ENCODE results near the gene DNAH10.

DNAH10 gene

DNA sequence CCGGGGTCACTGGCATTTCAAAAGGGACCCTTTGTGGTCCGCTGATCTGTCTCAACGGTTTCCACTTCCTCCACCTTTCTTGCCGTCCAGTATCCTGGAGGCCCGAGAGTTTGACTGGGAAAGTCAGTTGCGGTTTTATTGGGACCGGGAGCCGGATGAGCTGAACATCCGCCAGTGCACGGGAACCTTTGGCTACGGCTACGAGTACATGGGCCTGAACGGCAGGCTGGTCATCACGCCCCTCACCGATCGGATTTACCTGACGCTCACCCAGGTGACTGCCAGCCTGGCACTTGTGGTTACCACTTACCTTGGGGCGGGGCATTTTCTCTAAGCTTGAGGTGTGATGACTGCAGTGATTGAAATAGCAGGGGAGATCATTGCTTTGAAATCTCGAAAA is 83.8 kb downstream of the DNAH10 start:
- DNase-seq = no peak

DNA sequence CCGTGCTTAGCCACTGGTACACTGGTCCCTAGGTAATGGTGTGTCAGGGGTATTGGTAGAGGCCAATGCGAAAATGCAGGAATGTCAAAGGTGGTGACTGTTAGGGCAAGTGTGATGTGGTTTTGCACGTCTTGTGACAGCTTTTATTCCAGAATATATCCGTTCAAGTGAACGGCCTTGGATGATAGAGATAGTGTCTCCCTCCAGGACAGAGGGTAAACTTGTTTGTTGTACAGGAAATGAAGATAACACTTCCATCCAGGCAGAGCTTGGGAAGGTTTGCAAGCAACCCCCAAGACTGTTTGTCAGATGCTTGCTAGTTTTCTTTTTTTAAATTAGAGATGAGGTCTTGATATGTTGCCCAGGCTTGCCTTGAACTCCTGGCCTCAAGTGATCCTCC is 84.2 kb downstream of the DNAH10 start:
- DNase-seq = no peak

DNA sequence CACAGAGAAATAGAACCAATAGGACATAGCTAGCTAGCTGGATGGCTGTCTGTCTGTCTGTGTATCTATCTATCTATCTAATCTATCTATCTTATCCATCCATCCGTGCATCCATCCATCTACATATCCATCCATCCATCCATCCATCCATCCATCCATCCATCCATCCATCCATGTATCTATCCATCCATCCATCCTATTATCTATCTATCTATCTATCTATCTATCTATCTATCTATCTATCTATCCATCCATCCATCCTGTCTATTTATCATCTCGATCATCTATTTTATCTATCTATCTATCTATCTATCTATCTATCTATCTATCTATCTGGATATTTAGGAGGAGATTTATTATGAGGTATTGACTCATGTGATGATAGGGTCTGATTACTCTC is 84.9 kb downstream of the DNAH10 start:
- no peak for DNase-seq

DNA sequence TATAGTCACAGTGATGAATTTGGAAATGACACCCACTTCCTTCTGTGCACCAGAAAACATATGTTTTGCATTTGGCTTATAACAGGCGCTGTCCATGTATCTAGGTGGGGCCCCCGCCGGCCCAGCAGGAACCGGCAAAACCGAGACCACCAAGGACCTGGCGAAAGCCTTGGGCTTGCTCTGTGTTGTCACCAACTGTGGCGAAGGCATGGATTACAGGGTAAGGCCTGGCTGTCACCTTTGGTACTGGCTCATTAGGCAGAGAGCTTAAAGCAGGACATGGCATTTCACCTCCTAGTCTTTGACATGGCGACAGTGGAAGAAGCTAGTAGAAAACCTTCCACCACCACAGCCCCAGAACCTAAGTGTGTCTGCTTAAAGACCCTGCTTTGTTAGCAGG is 85.8 kb downstream of the DNAH10 start:
- no peak for DNase-seq

DNA sequence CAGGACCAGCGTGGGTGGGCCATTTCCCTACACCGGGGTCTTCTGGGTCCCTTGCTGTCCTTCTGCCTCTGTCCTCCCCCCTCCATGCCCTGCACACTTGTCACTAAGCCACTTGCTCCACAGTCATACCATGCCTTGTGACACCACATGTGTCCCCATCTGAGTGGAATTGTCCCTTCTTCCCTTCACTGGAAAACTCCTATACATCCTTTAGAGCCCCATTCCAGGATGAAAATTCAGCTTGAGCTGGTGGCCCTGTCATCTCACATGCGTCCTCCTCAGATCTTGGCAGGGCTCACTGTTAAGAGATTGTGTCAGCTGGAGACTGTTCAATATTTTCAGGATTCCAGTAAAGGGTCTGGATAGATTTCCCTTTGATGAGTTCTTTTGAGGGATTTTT is 87.4 kb downstream of the DNAH10 start:
- no peak for DNase-seq

DNA sequence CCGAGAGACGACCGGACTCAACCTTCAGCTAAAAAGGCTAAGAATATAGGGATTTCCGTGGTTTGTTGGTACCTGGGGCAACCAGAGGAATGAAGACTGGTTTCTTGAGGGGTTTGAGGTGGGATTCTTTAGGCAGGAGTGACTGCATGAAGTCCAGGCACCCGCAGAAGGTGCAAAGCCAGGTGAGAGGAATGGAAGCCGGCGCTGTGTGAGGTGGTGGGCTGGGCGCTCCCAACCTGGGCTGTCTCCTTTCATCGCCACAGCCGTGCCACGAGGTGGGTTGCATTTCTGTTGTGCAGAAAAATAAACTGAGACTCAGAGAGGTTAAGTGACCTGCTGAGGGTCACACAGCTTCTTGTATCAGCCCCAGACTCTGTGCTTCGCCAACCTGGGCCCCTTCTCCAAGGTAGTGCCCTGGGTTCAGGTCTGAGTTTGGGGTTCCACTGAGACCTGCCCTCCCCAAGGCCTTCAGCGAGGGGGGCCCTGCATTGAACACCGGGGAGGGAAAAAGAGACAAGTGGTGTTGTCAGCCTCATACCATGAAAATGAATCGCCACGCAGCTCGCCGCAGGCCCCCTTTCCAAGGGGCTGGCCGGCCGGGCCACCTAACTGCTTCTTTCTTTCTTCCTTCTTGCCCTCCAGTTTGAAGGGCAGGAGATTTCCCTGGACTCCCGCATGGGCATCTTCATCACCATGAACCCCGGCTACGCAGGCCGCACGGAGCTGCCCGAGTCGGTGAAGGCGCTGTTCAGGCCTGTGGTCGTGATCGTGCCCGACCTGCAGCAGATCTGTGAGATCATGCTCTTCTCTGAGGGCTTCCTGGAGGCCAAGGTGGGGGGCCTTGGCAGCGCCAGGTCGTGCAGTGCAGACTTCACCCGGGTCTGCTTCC is 88.4 kb downstream of the DNAH10 start:
- no peak for DNase-seq

DNA sequence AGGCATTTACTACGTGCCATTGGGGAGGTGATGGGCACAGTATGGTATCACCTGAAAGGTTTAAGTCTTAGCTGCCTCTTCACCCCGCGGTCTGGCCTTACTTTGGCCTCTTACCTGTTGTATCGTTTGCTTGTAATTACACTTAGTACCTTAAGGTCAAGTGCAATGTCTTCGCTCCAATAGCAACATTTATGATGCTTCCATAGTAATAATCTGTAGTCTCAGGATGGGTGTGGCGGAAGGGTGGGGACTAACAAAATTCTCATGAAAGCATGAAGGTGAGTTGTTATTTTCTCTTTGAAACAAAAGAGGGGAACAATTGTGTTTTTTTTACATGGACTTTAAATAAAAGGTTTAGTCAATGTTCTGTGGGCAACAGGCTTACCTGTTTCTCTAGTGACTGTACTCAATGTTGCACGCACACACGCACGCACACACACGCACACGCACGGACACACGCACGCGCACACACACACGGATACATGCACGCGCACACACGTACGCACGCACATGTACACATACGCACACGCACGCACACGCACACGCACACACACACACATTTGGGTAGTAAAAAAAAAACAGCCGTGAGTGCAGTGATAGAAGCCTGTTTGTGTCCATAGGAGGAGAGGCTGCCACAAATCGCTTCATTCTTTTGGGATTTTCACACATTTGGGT is 91.4 kb downstream of the DNAH10 start:
- DNase-seq = no peak

DNA sequence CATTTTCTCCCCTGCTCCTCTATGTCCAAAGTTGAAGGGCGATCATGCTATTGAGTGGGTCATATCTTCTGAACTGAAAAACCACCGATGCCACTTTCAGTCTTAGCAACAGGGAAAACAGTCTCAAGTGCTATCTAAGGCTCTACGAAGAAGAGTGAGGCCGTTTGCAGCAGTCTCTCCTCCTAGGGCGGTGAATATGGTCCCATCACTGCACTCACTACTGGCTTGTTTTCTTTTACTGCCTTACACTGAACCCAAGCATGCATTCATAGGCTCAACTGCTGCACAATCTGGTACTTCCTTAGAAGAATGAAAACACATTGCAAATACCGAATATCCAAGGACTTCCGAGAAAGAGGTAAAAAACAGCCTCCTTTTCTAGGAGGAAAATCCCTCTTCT is 92.1 kb downstream of the DNAH10 start:
- DNase-seq = no peak

DNA sequence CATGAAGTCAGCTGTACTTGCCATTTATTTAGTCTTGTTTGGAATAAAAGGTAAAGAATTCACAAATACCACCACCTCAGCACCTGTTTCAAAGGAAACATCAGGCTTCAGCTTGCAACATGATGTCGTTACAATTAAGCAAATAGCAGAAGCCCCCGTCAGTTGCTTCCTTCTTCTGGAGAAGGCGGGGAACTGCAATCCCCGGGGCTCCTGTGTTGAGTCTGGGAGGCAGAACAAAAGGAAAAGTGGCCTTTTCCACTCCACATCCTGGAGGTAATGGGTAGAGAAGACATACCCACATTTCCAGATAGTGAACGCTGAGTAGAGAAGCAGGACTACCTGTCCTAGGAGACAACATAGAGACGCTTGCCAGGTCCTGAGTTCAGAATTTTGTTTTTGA is 92.8 kb downstream of the DNAH10 start:
- DNase-seq = no peak

DNA sequence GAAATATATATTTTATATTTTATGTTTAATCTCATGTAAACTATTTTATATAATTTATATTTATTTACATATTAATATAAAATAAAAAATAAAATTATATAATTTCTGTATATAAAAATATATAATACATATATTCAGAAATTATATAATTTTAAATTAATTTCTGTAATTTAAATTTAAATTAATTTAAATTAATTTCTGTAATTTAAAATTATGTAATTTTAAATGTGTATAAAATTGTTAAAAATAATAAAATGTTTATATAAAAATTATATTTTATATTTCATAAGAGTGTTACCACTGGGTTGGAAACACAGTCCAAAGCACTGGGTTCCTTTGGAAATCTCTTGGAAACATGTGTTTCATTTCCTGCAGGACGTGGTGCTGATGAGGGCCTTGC is 94.6 kb downstream of the DNAH10 start:
- no peak for DNase-seq

DNA sequence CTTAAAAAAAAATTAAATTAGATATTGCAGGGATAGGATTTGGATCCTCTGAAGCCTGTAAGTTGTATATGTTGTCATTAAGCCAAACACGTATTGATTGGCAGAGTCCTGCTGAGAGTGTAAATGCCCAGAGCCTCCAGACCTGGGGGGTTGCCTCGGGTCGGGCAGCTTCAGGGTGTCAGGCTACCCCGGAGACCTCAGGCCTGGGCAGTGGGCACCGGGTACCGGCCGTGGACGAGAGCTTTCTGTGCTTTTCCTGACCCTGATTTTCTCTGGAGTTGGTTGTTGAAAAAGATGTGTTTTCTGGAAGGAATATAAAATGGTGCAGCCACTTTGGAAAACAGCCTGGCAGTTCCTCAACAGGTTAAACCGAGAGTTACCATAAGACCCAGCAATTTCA is 96.1 kb downstream of the DNAH10 start:
- no peak for DNase-seq

DNA sequence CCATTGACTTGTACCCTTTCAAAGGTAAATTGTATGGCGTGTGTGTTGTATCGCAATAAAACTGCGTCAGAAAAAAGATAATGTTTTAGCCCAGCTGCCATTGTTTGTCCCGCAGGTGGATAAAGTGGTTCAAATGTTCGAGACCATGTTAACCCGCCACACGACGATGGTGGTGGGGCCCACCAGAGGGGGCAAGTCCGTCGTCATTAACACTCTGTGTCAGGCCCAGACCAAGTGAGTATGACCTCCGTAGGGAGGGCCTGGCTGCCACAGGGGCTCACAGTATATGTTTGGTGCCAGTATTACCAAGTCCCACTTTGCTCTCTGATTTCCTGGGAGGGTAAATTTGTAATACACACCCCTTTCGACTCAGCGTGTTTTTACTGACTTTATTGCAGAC is 96.9 kb downstream of the DNAH10 start:
- no peak for DNase-seq

DNA sequence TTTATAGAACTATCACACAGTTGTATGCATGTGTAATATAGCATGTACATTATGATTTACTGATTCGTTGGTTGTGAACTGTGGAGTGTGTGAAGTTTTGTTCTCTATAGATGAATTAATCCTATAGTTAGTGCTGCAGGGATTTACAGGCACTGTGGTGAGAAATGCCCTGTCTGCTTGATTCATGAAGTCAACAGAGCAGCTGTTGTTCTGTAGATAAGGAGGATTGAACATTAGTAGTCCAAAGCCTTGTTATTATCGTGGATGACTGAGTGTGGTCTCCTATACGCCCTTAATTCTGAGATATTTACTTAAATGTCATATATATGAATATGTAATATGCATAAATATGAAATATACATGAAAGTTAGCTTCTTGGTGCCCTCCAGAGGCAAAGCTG is 98.3 kb downstream of the DNAH10 start:
- no peak for DNase-seq

DNA sequence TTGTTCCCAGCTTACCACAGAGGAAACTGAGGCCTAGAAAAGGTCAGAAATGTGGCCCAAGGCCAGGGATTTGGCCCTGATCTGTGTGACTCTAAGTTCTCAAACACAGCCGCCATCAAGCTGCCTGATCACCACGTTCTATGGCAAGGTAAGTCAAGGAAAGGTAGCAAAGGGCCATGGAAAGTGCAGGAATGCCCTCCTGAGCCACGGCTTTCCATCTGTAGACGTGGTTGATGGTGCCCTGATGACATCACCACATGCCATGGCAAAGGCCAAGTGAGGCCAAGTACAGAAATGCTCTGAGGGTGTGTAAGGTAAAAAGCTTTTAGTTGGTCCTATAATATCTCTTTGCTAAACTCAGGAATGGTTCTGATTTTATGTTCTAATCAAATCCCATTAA is 99.3 kb downstream of the DNAH10 start:
- no peak for DNase-seq

DNA sequence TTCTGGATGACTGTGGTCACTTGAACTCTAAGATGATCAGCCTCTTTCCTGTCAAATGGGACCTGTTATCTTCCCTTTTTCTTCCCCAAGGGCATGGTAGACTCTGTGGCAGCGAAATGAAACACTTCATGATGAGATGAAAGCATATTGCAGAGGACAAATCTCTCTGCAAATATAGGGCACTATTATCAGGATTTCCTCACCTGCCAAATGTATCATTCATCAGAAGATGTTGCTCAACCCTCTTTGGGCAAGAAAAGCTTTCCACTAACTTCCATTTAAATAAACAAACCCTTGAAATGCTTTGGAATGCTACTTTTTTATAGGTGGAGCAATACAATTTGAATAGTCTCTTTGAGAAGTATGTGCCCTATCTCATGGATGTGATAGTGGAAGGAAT is 105.0 kb downstream of the DNAH10 start:
- no peak for DNase-seq

DNA sequence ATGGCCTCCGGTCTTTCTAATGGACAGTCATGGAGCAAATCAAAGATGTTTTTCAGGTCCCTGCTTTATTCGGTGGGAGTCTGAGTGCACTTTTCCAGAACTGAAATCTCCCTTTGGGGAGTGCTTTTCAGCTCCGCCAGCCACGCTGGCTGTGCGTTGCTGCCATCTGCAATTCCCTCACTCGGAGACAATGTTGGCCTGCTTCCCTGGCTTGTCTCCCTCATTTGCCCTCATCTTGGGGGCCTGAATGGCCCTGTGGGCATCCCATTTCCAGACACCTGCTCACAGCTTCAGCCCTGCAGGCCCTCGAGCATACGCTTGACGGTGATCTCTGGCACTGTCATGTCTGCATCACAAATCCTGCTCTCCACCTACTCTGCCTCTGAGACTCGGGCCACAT is 106.7 kb downstream of the DNAH10 start:
- DNase-seq = no peak

DNA sequence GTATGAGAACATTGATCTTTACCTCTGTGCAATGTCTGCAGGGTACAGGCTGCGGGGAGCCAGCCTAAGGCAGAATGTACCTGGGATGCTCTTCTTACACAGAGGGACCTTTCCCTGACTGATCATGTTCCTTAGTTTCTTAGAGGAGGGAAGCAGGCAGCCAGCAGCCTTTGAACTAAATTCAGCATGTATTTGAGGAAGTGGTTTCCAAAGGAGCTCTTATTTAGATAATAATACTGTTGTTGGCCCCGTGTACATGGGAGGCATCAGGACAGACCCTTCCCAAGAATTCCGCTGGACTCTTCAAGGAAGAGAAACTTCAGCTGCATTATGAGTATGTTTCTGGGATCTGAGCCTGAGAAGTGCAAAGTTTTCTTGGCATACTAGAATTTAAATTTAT is 111.7 kb downstream of the DNAH10 start:
- DNase-seq = no peak

DNA sequence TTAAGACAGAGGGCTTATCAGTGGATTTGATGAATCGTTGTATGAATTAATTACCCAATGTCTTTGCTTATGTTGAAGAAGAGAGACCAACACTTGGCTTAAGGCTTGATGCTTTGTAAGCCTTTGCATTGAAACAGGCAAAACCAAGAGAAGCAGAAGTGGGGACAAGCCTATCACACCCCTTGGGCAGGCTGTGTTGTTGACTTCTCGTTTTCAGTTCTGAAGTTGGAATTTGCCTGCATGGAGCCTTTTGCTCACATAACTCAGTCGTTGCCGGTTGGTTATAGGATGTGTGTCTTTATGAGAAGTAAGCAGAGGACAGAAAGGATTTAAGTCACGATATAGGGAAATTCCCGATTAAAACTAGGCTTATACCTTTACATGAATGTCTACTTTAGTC is 115.9 kb downstream of the DNAH10 start:
- no peak for DNase-seq

DNA sequence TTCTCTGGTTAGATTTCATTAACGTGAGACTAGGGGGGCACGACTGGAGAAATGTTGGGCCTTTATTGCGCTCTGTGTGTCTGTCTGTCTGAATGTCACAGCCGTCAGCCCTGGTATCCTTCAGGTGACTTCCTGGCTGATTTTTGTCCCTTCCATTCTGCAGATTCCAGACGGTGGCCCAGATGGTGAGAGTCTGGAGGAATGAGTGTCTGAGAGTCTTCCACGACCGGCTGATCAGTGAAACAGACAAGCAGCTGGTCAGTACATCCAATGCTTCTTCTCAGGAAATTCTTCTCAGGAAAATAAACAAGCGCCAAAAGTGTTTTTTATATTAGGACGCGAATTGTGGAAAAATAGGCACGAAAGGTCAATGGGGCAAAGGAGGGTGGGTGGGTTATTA is 117.0 kb downstream of the DNAH10 start:
- DNase-seq = peak; percentile 34 to 62

DNA sequence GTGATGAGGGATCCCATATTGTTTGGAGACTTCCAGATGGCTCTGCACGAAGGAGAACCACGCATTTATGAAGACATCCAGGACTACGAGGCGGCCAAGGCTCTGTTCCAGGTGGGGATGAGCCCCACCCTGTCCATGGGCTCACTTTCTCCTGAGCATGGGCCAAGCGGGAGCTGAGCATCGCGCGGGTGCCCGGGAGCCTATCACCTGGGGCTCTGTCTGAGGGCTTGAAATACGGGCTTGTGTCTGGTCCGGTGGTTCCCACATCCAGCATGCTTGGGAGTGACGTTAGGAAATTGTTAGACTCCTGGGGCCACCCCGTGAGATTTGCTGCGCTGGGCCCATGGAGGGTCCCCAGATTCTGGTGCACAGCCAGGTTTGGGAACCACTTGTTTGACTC is 117.6 kb downstream of the DNAH10 start:
- no peak for DNase-seq

DNA sequence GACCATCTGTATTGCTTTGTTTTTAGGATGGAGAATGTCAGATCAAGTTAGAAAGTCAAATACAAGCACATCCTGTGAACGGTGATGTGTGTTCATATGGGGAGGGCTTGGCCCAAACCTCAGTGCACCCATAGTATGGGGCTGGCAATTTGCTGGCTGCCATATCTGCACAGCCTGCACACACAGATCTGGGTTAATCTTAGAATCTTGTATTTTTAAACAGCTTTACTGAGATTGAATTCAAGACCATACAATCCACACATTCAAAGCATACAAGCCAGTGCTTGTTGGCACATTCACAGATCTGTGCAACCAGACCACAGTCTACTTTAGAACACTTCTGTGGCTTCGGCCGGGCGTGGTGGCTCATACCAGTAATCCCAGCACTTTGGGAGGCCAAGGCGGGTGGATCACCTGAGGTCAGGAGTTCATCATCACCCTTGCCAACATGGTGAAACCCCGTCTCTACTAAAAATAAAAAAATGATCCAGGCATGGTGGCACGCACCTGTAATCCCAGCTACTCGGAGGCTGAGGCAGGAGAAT is 120.1 kb downstream of the DNAH10 start:
- DNase-seq = no peak

DNA sequence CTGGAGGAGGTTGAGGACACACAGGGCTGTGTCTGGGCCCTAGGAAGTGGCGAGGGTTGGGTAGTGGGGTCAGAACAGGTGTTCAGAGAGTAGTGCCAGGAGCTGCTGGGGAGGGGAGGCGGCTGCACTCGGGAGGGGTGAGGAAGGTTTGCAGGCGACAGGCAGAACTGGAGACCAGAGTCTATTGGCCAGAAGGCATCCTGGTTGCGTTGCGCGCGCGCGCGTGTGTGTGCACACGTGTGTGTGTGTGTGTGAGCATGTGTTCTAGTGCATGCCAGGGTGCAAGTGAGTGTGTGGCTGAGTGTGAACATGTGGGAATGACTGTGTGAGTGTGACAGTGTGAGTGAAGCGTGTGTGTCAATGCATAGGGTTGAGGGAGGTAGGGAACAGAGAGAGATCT is 124.2 kb downstream of the DNAH10 start:
- no peak for DNase-seq

DNA sequence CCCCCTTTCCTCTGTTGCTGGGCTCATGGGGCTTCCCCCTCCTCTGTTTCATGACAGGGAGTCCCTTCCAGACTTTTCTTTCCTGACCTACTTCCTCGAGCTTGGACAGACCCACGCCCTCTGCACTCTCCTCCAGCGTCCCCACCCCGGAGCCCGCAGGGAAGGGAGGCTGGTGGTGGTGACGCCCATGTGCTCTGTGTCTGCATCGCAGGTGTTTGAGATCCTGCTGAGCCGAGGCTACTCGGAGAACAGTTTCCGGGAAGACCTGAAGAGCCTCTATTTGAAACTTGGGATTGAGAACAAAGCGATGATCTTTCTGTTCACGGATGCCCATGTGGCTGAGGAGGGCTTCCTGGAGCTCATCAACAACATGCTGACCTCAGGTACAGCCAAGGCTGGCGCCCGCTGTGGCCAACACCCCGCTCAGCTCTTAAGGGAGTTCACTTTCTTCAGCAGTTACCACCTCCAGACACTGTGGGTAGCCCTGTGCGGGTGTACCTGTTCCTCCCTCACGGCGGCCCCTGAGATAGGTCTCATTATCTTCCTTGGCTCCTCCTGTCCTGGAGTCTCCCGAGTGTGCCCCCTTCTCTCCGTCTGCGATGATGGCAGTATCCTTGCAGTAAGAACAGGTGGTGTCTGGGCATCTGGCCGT is 125.0 kb downstream of the DNAH10 start:
- peak in 1 of 2 experiments; percentile 28 for DNase-seq

DNA sequence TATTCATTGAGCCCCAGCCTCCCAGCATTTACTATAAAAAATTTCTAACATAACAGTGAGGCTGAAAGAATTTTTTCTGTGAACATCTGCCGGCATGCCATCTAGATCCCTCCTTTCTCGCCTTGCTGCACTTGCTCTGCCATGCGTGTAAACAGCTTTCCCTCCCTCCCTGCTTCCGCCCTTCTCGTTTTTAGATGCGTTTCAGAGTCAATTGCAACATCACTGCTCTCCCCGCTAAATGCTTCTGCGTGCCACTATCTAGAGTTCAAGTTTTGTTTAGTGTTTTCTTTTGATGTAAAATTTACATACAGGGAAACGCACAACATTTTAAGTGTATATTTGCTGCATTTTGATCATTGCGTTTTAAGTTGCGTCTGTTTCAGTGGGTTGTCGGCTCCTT is 126.9 kb downstream of the DNAH10 start:
- no peak for DNase-seq

All from NCI-H524 (cell line).